Amygdala (tissue), 56 donors: ENCODE data around the gene CTAG1A.
"Not testable (repeated sequence)": the region's sequence is repeated elsewhere in the genome, so short reads cannot be mapped to it uniquely, and the experiment has no call there.

Source experiments
- DNase-seq, 56 donors: peaks; one replicate each; lab custom pipeline; 2025; lab: John Stamatoyannopoulos, UW

The CTAG1A gene

GRCh38 chrX:154608823-154609222 lies 23.9 kb downstream of the CTAG1A start:
- DNase-seq = not testable (repeated sequence)

GRCh38 chrX:154611146-154611545 lies 26.2 kb downstream of the CTAG1A start:
- DNase-seq = not testable (repeated sequence)

GRCh38 chrX:154613586-154613985 lies 28.7 kb downstream of the CTAG1A start:
- DNase-seq = not testable (repeated sequence)

- DNase-seq = not testable (repeated sequence)
Observed at GRCh38 chrX:154619182-154619581, 34.2 kb downstream of the CTAG1A start, which contains the start of gene CTAG1B. CTAG1B (minus strand) TSS chrX:154619282; CDS start chrX:154619218, 64 bp downstream.

- not testable (repeated sequence) for DNase-seq
Observed at GRCh38 chrX:154620767-154621414, 36.0 kb downstream of the CTAG1A start.

- DNase-seq = not testable (repeated sequence)
Observed at GRCh38 chrX:154628960-154629359, 44.0 kb downstream of the CTAG1A start.

- not testable (repeated sequence) for DNase-seq
Observed at GRCh38 chrX:154630949-154631348, 46.0 kb downstream of the CTAG1A start.

GRCh38 chrX:154633661-154634060 lies 48.7 kb downstream of the CTAG1A start:
- not testable (repeated sequence) for DNase-seq
